ENCODE measurements around the gene SHANK2.

Gene SHANK2

DNA sequence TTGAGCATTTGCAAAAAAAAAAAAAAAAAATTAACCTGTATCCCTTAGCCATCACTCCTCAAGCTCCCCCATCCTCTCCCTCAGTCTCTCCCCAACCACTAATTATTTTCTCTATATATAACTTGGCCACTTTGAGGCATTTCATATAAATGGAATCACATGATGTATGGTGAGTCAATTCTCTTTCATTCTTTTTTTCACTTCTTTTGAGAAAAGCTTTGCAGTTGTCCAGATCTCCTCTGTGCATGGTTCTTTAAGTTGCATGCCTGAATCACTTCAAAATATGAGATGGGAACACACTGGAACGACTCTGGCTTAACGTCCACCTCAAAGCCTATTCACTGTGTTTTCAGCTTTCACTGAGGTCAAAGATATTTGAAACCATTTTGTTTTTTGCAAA, 40.7 kb downstream of the SHANK2 start:
- H3K4me3 ChIP-seq (ENCODE audit: low read depth, low read length), result no peak overlapping the region
- TF ChIP-seq, protein P1, sequence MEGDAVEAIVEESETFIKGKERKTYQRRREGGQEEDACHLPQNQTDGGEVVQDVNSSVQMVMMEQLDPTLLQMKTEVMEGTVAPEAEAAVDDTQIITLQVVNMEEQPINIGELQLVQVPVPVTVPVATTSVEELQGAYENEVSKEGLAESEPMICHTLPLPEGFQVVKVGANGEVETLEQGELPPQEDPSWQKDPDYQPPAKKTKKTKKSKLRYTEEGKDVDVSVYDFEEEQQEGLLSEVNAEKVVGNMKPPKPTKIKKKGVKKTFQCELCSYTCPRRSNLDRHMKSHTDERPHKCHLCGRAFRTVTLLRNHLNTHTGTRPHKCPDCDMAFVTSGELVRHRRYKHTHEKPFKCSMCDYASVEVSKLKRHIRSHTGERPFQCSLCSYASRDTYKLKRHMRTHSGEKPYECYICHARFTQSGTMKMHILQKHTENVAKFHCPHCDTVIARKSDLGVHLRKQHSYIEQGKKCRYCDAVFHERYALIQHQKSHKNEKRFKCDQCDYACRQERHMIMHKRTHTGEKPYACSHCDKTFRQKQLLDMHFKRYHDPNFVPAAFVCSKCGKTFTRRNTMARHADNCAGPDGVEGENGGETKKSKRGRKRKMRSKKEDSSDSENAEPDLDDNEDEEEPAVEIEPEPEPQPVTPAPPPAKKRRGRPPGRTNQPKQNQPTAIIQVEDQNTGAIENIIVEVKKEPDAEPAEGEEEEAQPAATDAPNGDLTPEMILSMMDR (IDR thresholded peaks at IDR 0.05; ENCODE audit: borderline replicate concordance, insufficient read depth, low read depth, low read length), result no peak

DNA sequence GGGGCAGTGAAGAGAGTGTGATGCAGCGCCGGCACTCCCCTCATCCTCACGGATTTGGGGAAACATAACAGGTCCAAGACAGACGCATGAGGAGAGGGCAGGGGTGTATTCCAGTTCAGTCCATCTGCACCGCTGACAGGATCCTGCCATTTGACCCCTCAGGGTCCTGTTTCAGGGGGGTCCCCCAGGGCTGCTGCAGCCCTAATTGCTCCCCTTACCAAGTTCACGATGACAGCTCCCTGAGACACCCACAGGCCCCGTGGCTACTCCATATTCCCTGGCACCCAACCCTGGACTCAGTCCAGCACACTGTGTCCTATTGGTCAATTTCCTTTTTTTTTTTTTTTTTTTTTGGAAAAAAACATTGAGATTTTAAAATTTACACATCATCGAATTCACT, 41.5 kb downstream of the SHANK2 start:
- TF ChIP-seq, protein P1 (IDR thresholded peaks at IDR 0.05; ENCODE audit: borderline replicate concordance, insufficient read depth, low read depth, low read length), result no peak

DNA sequence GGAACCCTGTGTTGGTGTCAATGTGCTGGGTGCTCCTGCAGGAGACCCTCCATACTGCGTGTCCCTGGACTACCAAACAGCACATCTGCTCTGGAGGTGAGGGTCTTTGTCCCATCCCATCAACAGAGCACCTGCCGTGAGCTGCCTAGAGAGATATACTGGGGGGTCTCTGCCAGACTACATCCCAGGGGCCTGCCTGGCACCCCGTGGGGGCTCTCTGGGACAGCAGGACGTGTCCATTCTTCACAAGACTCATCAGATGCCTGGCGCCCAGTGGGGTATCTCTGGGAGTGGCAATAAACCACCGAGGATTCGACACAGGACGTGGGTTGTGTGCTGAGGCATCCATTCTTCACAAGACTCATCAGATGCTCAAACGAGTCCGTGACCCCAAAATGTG, 42.7 kb downstream of the SHANK2 start:
- TF ChIP-seq, protein P1 (IDR thresholded peaks at IDR 0.05; ENCODE audit: borderline replicate concordance, insufficient read depth, low read depth, low read length), result no peak
- no peak overlapping the region for H3K4me3 ChIP-seq (ENCODE audit: low read depth, low read length)

More for the DNA sequence above, 41.5 kb downstream of the SHANK2 start:
- H3K4me3 ChIP-seq (ENCODE audit: low read depth, low read length), result no peak overlapping the region

DNA sequence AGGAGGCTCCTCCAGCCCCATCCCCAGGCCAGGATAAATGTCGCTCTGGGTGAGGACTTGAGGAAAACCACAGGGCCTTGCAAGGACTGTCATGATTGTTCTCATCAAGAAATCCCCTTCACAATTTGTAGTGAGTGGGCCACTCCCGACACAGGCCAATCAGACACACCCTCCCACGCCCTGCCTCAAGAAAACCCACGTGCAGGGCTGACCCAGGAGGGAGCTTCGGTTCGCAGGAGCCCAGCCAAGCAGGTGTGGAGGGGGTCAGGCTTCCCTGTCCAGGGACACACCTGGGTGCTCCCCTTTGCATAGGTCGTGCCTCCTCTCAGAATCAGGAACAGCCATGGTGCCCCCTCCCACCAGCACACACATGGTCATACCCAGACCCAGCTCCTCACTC, 43.2 kb downstream of the SHANK2 start:
- no peak overlapping the region for H3K4me3 ChIP-seq (ENCODE audit: low read depth, low read length)
- TF ChIP-seq, protein P1 (IDR thresholded peaks at IDR 0.05; ENCODE audit: borderline replicate concordance, insufficient read depth, low read depth, low read length), result no peak

DNA sequence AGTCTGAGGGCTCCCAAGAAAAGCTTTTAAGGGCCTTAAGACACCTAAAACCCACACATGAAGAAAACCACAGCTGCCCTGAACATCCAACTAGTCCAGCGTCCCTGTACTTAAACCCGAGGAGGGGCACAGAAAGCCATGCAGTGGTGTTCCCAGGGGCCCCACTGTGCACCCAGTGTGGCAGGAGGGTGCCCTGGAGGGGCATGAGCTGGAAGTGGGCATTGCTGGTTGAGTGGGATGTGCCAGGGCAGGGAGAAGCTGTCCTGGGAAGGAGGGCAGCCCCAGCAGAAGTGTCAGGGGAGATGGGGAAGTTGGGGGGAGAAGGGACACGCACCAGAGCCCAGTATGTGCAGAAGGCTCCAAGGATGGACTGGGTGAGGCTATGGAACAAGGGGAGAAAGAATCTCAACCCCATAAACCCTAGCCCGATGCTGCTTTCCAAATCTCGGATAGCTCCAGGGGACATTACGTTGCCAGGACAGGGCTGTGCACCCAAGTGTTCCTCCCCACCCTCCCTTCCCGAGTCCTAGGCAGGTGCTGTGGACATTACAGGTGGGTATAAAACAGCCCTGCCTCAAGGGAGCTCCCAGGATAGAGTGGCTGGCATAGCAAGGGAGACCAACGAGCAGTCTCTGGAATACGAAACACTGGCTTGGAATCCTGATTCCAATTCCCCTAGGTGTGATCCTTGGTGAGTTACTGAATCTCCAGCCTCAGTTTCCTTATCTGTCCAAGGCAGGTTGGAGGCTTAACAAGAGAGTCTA, 44.2 kb downstream of the SHANK2 start:
- TF ChIP-seq, protein P1 (IDR thresholded peaks at IDR 0.05; ENCODE audit: borderline replicate concordance, insufficient read depth, low read depth, low read length), result no peak
- H3K4me3 ChIP-seq (ENCODE audit: low read depth, low read length), result no peak overlapping the region

DNA sequence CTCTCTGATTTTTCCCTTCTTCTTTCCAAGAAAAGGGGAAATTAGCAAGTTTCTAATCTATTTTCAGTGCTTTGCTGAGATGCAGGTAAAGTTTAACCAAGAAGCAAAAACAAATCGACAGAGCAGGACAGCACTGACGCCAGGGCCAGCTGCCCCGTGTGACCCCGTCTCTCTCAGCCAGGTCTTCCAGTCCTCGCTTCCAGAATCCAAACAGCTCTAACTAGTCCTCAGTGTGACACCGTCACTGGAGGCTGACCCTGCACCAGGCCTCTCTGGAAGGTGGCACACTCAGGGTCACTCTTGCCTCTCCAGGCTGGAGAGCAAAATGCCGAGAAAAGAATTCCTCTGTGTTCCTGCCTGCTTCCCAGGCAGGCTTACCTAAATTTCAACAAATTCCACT, 44.8 kb downstream of the SHANK2 start:
- no peak overlapping the region for H3K4me3 ChIP-seq (ENCODE audit: low read depth, low read length)
- TF ChIP-seq, protein P1 (IDR thresholded peaks at IDR 0.05; ENCODE audit: borderline replicate concordance, insufficient read depth, low read depth, low read length), result no peak

DNA sequence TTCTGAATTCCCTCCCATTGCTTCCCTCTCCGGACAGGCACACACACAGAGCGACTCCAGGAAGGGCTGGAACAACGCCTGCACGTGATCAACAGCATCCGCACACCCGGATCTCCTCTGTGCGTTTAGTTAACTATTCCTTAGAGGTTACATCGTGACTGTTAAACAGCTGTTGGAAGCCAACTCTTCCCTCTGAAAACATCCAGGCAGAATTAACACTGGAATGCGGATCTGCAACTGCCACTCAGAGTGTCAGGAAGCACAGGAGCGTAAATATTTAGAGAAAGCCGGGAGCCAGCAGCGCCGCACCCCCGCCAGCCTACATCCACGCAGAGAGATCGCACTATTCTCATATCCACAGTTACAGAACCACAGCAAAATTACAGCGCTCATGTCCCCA, 46.2 kb downstream of the SHANK2 start:
- no peak overlapping the region for H3K4me3 ChIP-seq (ENCODE audit: low read depth, low read length)
- TF ChIP-seq, protein P1 (IDR thresholded peaks at IDR 0.05; ENCODE audit: borderline replicate concordance, insufficient read depth, low read depth, low read length), result no peak
